Measurements from ENCODE around the gene EPG5. TPM values are rescaled to one million over a fixed set of nuclear protein-coding genes. Genes with fewer than 3 reads are reported as not detected.

Gene EPG5
- total and polyA plus RNA-seq, 12 donors: 6.5 to 26.3 (median 20.4) TPM

- no peak for ATAC-seq
- H3K36me3 ChIP-seq: no peaks in the 10 kb centered on the region
- H3K4me3 ChIP-seq: no peak overlapping the region
- no peak for DNase-seq
- 64 to 82% methylated on average over 2 of the region's 2 CpGs for WGBS, 2 donors
- H3K4me1 ChIP-seq: peaks cover 0 to 15% (median 0%) of the 10 kb centered on the region in 9 donors
- no peak for TF ChIP-seq CTCF (IDR thresholded peaks at IDR 0.05)
- no peaks in the 10 kb centered on the region for H3K27me3 ChIP-seq
- intact Hi-C loops (cut with DNase I): no loop called here
- peaks cover 0 to 31% (median 5%) of the 10 kb centered on the region in 11 donors for H3K9me3 ChIP-seq
- peak overlapping the region in 1 of 10 donors; percentile 29 for H3K27ac ChIP-seq
Measured at GRCh38 chr18:45802814-45803492, 164.2 kb downstream of the EPG5 start.

- H3K27ac ChIP-seq: no peak overlapping the region
- DNase-seq: no peak
- no peak for ATAC-seq
- H3K4me1 ChIP-seq: peaks cover 0 to 15% (median 0%) of the 10 kb centered on the region in 9 donors
- no peaks in the 10 kb centered on the region for H3K27me3 ChIP-seq
- no peak overlapping the region for H3K4me3 ChIP-seq
- H3K36me3 ChIP-seq: no peaks in the 10 kb centered on the region
- TF ChIP-seq CTCF (IDR thresholded peaks at IDR 0.05): no peak
- 89% methylated on average over 1 of the region's 1 CpG for WGBS, 2 donors
- H3K9me3 ChIP-seq: peaks cover 0 to 31% (median 5%) of the 10 kb centered on the region in 11 donors
- intact Hi-C loops (cut with DNase I): no loop called here
Measured at GRCh38 chr18:45801416-45802004, 165.6 kb downstream of the EPG5 start.

Other genes with a start within 250 kb of the EPG5 start
- gene SLC14A1, start 243.1 kb downstream of the EPG5 start, total RNA-seq: 10 to 100 TPM in 8 of 10 donors, 1 to 10 TPM in 2; 5.7 to 29.7 (median 12.7) TPM
- gene SLC14A1, start 243.1 kb downstream of the EPG5 start, polyA plus RNA-seq: 10 to 100 TPM in 1 of 2 donors, 1 to 10 TPM in 1; 5.6 to 20.4 TPM
- gene SIGLEC15, start 141.7 kb downstream of the EPG5 start, total RNA-seq: under 1 TPM in 4 of 10 donors, not detected in 6; 0.17 to 0.38 (median 0.30) TPM
- gene SIGLEC15, start 141.7 kb downstream of the EPG5 start, polyA plus RNA-seq: under 1 TPM; 0.03 to 0.15 TPM
- 1 to 10 TPM in 8 of 10 donors, under 1 TPM in 2; 0.62 to 6.7 (median 2.2) TPM for gene PSTPIP2, start 104.9 kb upstream of the EPG5 start, total RNA-seq
- 1 to 10 TPM in 1 of 2 donors, under 1 TPM in 1; 0.49 to 3.0 TPM for gene PSTPIP2, start 104.9 kb upstream of the EPG5 start, polyA plus RNA-seq
- gene ATP5F1A, start 131.0 kb upstream of the EPG5 start, total RNA-seq: 1,000 to 10,000 TPM; 1,431 to 2,460 (median 2,025) TPM
- gene ATP5F1A, start 131.0 kb upstream of the EPG5 start, polyA plus RNA-seq: 100 to 1,000 TPM; 613 to 818 TPM
- 10 to 100 TPM in 2 of 10 donors, 1 to 10 TPM in 8; 5.5 to 20.3 (median 8.5) TPM for gene HAUS1, start 137.1 kb upstream of the EPG5 start, total RNA-seq
- 10 to 100 TPM; 15.4 to 16.9 TPM for gene HAUS1, start 137.1 kb upstream of the EPG5 start, polyA plus RNA-seq

All from heart right ventricle (tissue), 16 donors.